GM12892 (cell line): ENCODE results near the gene ACTA1.

Experiments used
- DNase-seq: peaks from one replicate; pipeline ENCODE4 v3.0.0; 2011; ENCODE audit not compliant: insufficient read length
- FAIRE-seq: peaks from 2 replicates; lab custom pipeline; 2011; peaks lifted over from hg19 to GRCh38; lab: Jason Lieb, UNC
- POLR2A ChIP-seq: IDR thresholded peaks from 2 replicates; pipeline ENCODE4 v1.6.1; 2011; ENCODE audit warnings: low read depth, low read length, control low read depth
- POLR2AphosphoS5 ChIP-seq: IDR thresholded peaks from 2 replicates; pipeline ENCODE4 v1.6.1; 2011; ENCODE audit warnings: low read depth, low read length, control low read depth
- TAF1 ChIP-seq: IDR thresholded peaks from 2 replicates; pipeline ENCODE4 v1.6.1; 2011; ENCODE audit warnings: low read depth, mild to moderate bottlenecking, control low read depth, low read length, borderline replicate concordance

The ACTA1 gene

DNA sequence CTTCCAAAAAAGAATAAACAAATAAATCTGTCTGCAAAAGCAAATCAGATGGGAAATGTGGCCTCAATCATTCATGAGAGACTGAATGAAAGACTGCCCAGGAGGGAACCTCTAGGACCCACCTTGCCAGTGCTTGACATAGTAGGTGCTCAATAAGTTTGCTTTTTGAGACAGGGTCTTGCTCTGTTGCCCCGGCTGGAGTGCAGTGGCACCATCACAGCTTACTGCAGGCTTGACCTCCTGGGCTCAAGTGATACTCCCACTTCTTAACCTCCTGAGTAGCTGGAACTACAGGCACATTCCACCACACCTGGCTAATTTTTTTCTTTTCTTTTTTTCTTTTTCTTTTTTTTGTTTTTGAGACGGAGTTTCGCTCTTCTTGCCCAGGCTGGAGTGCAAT, 50.7 kb downstream of the ACTA1 start:
- no peak for FAIRE-seq
- TF ChIP-seq POLR2AphosphoS5 (no peak), POLR2A (no peak), TAF1 (no peak)
- no peak for DNase-seq
